Caco-2 (cell line): Measurements from ENCODE around the gene P4HTM. TPM values are rescaled to one million over a fixed set of nuclear protein-coding genes. Genes with fewer than 3 reads are reported as not detected.
A peak's percentile ranks its signal among the peaks of the same experiment; 100 is the strongest.
"Not testable (repeated sequence)": the region's sequence is repeated elsewhere in the genome, so short reads cannot be mapped to it uniquely, and the experiment has no call there.

ENCODE experiments used
- BruUV-seq: library from RNA; stranded (reverse); fragments of 400-500 nt; replicated peaks from 2 replicates; lab custom pipeline; 2021; lab: Mats Ljungman, UMichigan
- CTCF ChIA-PET: fragments of 300-600 bp; sonication (Branson Sonifier 250); formaldehyde crosslinking; loops from one replicate; lab custom pipeline; 2022; ENCODE audit warnings: antibody characterized with exemption; lab: Charles Lee
- POLR2A ChIA-PET: fragments of 300-600 bp; sonication (Branson Sonifier 250); formaldehyde crosslinking; loops from one replicate; lab custom pipeline; 2022; ENCODE audit warnings: antibody characterized with exemption; lab: Charles Lee
- DNase-seq, 2 experiments: peaks; one replicate each; pipeline versions ENCODE4 v3.0.0 to v3.0.0-alpha.2; 2020 to 2022
- H3K27me3 ChIP-seq: replicated peaks from 2 replicates; pipeline ENCODE4 v1.6.0; 2011; ENCODE audit warnings: low read length; ENCODE audit not compliant: control insufficient read depth, insufficient read depth
- H3K36me3 ChIP-seq: 2 replicates; pipeline ENCODE4 v1.5.1; 2011; ENCODE audit warnings: low read length; ENCODE audit not compliant: control insufficient read depth, insufficient read depth
- H3K4me1 ChIP-seq: fragments of 250-450 bp; sonication (Bioruptor Pico); 2 replicates; pipeline ENCODE4 v1.5.1; 2020; ENCODE audit warnings: mild to moderate bottlenecking
- H3K4me3 ChIP-seq: 2 replicates; pipeline ENCODE4 v1.5.1; 2011; ENCODE audit warnings: low read depth, mild to moderate bottlenecking, control low read depth, low read length
- H3K9me3 ChIP-seq: fragments of 250-450 bp; sonication (Bioruptor Pico); 2 replicates; pipeline ENCODE4 v1.5.1; 2020; ENCODE audit warnings: mild to moderate bottlenecking, moderate library complexity
- H3K27ac Mint-ChIP-seq: one replicate; pipeline ENCODE4 v1.8.0; 2022; ENCODE audit warnings: mixed read lengths; ENCODE audit not compliant: unreplicated experiment
- H3K27me3 Mint-ChIP-seq: one replicate; pipeline ENCODE4 v1.8.0; 2022; ENCODE audit warnings: mixed read lengths; ENCODE audit not compliant: insufficient read depth, unreplicated experiment
- H3K36me3 Mint-ChIP-seq: one replicate; pipeline ENCODE4 v1.8.0; 2022; ENCODE audit warnings: mild to moderate bottlenecking, mixed read lengths; ENCODE audit not compliant: insufficient read depth, unreplicated experiment
- H3K4me1 Mint-ChIP-seq: one replicate; pipeline ENCODE4 v1.8.0; 2022; ENCODE audit warnings: low read depth, mixed read lengths; ENCODE audit not compliant: unreplicated experiment
- H3K4me3 Mint-ChIP-seq: one replicate; pipeline ENCODE4 v1.8.0; 2022; ENCODE audit warnings: mild to moderate bottlenecking, moderate library complexity, mixed read lengths; ENCODE audit not compliant: unreplicated experiment
- H3K9me3 Mint-ChIP-seq: one replicate; pipeline ENCODE4 v1.8.0; 2022; ENCODE audit warnings: mixed read lengths; ENCODE audit not compliant: unreplicated experiment
- intact Hi-C: fragments of 100-400 bp; cut with micrococcal nuclease; formaldehyde crosslinking; loops from one replicate; pipeline ENCODE4 v1.10.0; 2022; ENCODE audit not compliant: unreplicated experiment
- total RNA-seq: library from RNA; stranded (reverse); gene quantifications from 2 replicates; pipeline ENCODE4 v1.2.3, GENCODE V29; 2022
- TF ChIP-seq, protein P1 (sequence below), 2 experiments: fragments of 200-600 bp in 1 of 2; IDR thresholded peaks; 1 replicate in 1 of 2; 2 replicates in 1 of 2; pipeline versions ENCODE4 v1.5.1 to v1.8.0; 2011 to 2022; ENCODE audit warnings: antibody characterized with exemption in 1 of 2, control low read depth in 1 of 2, inconsistent platforms in 1 of 2, low read depth in 1 of 2, low read length in 1 of 2, mild to moderate bottlenecking in 1 of 2, moderate library complexity in 1 of 2; ENCODE audit not compliant: insufficient read depth in 1 of 2, severe bottlenecking in 1 of 2, unreplicated experiment in 1 of 2

Gene P4HTM
- total RNA-seq, 1 experiment from 2014 or later, result 24.4 TPM

DNA sequence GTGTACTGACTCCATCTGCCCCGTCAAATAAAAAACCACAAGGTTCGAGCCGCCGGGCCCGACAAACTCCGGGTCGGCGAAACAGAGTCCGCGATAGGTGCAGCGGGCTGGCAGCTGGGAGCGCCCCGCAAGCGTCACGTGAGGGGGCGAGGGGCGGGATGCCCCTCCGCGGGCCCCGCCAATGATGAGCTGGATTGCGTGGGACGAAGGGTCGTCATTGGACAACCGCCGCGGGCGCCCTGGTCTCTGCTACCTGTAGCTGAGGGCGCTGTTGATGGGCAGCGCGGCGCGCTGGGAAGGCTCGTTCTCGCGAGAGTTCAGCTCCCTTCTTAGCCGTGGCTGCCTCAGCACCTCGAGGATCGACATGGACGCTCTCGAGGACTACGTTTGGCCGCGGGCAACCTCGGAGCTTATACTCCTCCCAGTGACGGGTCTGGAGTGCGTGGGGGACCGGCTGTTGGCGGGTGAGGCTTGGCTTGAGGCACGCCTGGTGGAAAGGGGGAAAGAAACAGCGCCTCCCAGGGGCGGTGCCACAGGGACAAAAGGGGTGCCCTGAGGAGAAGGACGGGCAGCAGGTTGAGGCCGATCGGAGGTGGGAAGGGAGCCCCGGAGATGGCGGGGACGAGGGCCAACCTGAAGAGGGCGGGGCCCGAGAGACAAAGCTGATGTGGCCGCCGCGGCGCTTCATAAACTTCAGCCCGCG lies 17.2 kb downstream of the P4HTM start, which contains the start of gene WDR6:
Gene WDR6, plus strand, starts transcription at position 324 of the 703 bp plus-strand sequence. Its CDS starts 41 bp downstream, at position 365.
- H3K4me1 ChIP-seq, result peaks cover 26% of the 10 kb centered on the region
- H3K27me3 ChIP-seq, result no peaks in the 10 kb centered on the region
- TF ChIP-seq, protein P1, sequence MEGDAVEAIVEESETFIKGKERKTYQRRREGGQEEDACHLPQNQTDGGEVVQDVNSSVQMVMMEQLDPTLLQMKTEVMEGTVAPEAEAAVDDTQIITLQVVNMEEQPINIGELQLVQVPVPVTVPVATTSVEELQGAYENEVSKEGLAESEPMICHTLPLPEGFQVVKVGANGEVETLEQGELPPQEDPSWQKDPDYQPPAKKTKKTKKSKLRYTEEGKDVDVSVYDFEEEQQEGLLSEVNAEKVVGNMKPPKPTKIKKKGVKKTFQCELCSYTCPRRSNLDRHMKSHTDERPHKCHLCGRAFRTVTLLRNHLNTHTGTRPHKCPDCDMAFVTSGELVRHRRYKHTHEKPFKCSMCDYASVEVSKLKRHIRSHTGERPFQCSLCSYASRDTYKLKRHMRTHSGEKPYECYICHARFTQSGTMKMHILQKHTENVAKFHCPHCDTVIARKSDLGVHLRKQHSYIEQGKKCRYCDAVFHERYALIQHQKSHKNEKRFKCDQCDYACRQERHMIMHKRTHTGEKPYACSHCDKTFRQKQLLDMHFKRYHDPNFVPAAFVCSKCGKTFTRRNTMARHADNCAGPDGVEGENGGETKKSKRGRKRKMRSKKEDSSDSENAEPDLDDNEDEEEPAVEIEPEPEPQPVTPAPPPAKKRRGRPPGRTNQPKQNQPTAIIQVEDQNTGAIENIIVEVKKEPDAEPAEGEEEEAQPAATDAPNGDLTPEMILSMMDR (IDR thresholded peaks at IDR 0.05; ENCODE audit: insufficient read depth in 1 of 2, low read depth in 1 of 2, low read length in 1 of 2, severe bottlenecking in 1 of 2, unreplicated experiment in 1 of 2), result peak in 1 of 2 experiments; percentile 8
- DNase-seq, result peak; percentile 98
- peak within 1 kb of the TSS; percentile 94 for H3K4me3 Mint-ChIP-seq
- peaks cover 13% of the 10 kb centered on the region for H3K4me1 Mint-ChIP-seq
- no peaks in the 10 kb centered on the region for H3K9me3 Mint-ChIP-seq
- peak within 1 kb of the TSS; percentile 98 for H3K27ac Mint-ChIP-seq
- no TSS peak for BruUV-seq
- CTCF ChIA-PET, result interaction anchor here (0.7 to 2.0 kb wide), 11 partner anchors 10 to 796 kb away, joined by 3 to 54 read pairs (median 4); partner anchors contain the start of genes DALRD3, INKA1, NDUFAF3 and P4HTM
- intact Hi-C loops, result loop anchor here (2.0 kb wide), 1 partner anchor 18 kb away; no protein-coding TSS in a partner anchor
- H3K4me3 ChIP-seq, result peak within 1 kb of the TSS; percentile 92
- H3K9me3 ChIP-seq, result no peaks in the 10 kb centered on the region
- no peaks in the 10 kb centered on the region; the same call in 1 of the 2 replicates for H3K36me3 ChIP-seq
- H3K36me3 Mint-ChIP-seq, result peaks cover 61% of the 10 kb centered on the region
- H3K27me3 Mint-ChIP-seq, result no peaks in the 10 kb centered on the region
- POLR2A ChIA-PET, result interaction anchor here (0.5 to 2.8 kb wide), 20 partner anchors 10 to 534 kb away, joined by 3 to 92 read pairs (median 6); partner anchors contain the start of genes ARIH2, DALRD3, IMPDH2 and IP6K2

DNA sequence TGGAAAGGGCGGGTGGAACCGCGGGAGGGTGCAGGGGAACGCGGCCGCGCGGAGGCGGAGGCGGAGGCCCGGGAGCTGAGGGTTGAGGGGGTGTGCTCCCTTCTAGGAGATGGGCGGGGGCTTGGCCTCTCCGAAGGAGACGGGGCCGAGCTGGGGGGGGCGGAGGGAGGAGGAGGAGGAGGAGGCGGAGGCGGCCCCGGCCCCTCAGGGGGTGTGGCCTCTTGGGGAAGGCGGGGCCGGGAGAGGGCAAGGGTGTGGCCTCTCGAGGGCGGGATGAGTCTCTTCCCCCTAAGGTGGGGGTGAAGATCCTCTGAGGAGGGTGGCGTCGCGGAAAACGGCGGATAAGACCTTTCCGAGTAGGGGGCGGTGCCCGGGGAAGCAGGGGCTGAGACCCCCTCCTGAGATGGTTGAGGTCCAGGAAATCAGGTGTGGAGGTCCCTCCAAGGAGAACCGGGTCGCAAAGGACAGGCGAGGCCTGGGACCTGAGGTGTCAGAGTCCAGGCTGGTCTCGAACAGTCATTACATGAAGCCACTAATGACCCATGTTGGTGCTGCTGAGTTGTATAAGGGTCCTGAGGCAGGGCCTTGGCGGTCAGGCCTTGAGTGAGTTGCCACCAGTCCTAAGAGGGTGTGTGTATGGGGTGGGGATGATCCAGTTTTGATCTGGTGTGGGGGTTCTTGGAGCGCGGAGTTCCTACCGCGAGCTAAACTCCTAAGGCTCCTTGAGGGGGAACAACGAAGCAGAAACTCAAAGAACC lies 17.9 kb downstream of the P4HTM start:
- Mint-ChIP-seq H3K27ac (peak overlapping the region; percentile 98), H3K9me3 (no peaks in the 10 kb centered on the region), H3K36me3 (peaks cover 63% of the 10 kb centered on the region), H3K27me3 (no peaks in the 10 kb centered on the region), H3K4me1 (peaks cover 13% of the 10 kb centered on the region), H3K4me3 (peak overlapping the region; percentile 94)
- H3K9me3 ChIP-seq, result no peaks in the 10 kb centered on the region
- intact Hi-C loops, result loop anchor here (2.0 kb wide), 1 partner anchor 19 kb away; no protein-coding TSS in a partner anchor
- H3K36me3 ChIP-seq, result peaks cover 3% of the 10 kb centered on the region
- TF ChIP-seq, protein P1 (IDR thresholded peaks at IDR 0.05; ENCODE audit: insufficient read depth in 1 of 2, low read depth in 1 of 2, low read length in 1 of 2, severe bottlenecking in 1 of 2, unreplicated experiment in 1 of 2), result no peak
- H3K27me3 ChIP-seq, result no peaks in the 10 kb centered on the region
- H3K4me3 ChIP-seq, result peak overlapping the region; percentile 92
- peak; percentile 87 to 89 for DNase-seq
- ChIA-PET CTCF (interaction anchor here (0.9 to 2.0 kb wide), 8 partner anchors 9 to 795 kb away, joined by 3 to 54 read pairs (median 5); partner anchors contain the start of genes DALRD3, INKA1, NDUFAF3 and P4HTM), POLR2A (interaction anchor here (0.7 to 2.8 kb wide), 14 partner anchors 10 to 535 kb away, joined by 3 to 92 read pairs (median 10); partner anchors contain the start of genes DALRD3, IMPDH2, IP6K2 and NDUFAF3)
- no TSS peak for BruUV-seq
- H3K4me1 ChIP-seq, result peaks cover 26% of the 10 kb centered on the region

DNA sequence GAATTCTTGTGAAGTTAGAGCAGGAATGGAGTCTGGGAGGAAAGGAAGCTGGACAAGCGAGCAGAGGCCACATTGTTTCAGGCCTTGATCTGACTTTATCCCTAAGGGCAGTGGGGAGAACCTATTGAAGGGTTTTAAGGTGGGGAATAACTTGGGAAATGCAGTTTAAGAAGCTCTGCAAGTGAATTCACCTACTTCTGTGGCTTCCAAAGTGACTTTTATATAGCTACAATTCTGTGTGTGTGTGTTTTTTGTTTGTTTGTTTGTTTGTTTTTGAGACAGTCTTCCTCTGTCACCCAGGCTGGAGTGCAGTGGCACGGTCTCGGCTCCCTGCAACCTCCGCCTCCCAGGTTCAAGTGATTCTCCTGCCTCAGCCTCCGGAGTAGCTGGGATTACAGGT lies 18.6 kb downstream of the P4HTM start:
- Mint-ChIP-seq H3K27ac (peak overlapping the region; percentile 98), H3K4me1 (peaks cover 13% of the 10 kb centered on the region), H3K4me3 (peak overlapping the region; percentile 94), H3K36me3 (peaks cover 68% of the 10 kb centered on the region)
- intact Hi-C loops, H3K27me3 ChIP-seq, H3K9me3 Mint-ChIP-seq, H3K36me3 ChIP-seq, H3K4me3 ChIP-seq, H3K9me3 ChIP-seq, DNase-seq, H3K27me3 Mint-ChIP-seq: not testable (repeated sequence)
- H3K4me1 ChIP-seq, result peaks cover 26% of the 10 kb centered on the region
- CTCF ChIA-PET, result interaction anchor here (1.4 kb wide), 1 partner anchor 21 kb away, joined by 5 read pairs; no protein-coding TSS in a partner anchor
- POLR2A ChIA-PET, result interaction anchor here (2.8 kb wide), 1 partner anchor 13 kb away, joined by 92 read pairs; the partner anchor contains the start of gene NDUFAF3
- TSS peak; percentile 24 for BruUV-seq
